HG02610 (cell line): ENCODE measurements around the gene ZNF160.

ENCODE experiments used
- ATAC-seq: cut with Tn5 transposase; IDR thresholded peaks from one replicate; pipeline ENCODE4 v1.9.1; 2021; ENCODE audit warnings: mild to moderate bottlenecking, moderate library complexity; ENCODE audit not compliant: unreplicated experiment

Gene ZNF160

DNA sequence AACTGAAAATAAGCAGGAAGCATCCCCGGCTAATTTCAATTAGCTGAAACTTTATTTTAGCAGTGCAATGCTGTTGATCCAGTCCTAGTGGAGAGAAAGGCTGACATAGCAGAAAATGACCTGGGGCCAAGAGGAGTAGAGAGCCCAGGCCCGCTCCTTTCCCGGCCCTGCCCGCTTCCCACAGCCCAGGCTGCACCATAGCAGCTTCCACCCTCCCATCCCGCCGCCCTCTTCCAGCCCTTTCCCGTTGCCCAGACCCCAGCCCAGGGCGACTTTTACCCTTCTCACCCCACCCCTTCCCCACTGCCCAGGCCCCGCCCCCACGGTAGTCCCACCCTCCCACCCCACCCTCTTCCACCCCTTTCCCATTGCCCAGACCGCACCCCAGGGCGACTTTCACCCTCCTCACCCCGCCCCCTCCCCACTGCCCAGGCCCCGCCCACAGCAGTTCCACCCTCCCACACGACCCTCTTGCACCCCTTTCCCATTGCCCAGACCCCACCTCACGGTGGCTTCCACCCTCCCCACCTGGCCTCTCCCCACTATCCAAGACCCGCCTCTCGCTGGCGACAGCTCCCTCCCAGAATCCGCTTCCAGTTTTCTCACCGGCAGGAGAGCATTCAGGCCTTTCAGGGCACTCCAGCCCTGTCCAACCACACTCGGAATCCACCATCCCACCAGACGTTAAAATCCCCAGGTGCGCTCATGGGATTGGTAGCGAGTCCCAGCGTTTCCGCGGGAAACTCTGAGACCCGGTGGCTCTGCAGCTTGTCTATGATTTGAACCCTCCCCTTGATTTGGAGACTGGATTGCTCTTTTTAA is 8.3 kb downstream of the ZNF160 start:
- no peak for ATAC-seq

DNA sequence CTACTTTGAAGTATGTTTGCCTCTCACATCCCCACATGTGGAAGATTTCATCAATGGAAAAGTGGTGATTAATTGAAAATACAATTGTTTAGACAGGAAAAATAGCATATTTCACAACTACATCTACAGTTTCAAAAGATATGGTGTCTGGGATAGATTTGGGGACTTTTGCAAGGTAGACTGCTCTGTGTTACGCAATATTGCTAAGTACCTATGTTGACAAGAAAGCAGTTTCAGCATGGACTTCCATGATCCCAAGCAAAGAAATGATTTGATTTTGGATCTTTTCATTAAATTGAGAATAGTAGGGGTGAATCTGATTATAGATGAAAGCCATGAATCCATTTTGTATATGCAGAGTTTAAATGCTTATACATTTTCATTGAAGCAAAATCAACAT is 10.5 kb downstream of the ZNF160 start:
- ATAC-seq: no peak

DNA sequence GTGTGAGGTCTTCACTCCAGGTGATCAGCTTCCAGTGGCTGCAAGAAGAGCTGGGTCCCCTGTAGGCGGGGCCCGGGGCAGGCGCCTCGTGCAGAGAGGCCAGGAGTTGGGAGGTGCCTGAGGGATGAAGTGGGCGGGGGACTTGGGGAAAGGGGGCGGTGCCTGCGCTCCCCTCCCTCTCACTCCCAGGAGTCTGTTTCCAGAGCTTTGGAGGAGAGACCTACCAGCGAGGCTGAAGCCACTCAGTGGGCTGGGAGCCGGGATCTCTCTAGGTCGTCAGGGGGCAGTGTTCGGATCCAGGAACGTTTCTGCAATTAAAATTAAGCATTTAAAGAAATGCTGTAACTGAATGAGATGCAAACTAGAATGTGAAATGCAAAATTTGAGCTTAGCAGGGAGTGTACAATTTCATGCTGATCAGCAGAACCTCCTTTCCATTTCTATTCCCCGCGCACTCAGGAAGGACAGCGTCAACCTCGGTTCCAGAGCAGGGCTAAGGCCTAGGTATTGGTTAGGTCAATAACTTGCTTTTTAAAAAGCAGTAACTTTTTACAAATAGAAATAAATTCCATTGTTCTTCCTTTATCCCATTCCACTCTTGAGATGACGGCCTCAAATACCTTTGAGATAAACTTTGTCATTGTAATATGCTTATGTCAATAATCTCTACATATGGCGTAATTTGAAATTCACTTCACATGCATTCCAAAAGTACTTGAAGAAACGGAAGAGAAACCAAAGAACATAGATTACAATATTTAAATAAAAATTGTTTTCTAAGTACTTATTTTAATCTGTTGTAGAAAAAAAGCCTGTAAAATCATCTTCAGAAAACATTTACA is 11.6 kb downstream of the ZNF160 start:
- ATAC-seq: no peak

DNA sequence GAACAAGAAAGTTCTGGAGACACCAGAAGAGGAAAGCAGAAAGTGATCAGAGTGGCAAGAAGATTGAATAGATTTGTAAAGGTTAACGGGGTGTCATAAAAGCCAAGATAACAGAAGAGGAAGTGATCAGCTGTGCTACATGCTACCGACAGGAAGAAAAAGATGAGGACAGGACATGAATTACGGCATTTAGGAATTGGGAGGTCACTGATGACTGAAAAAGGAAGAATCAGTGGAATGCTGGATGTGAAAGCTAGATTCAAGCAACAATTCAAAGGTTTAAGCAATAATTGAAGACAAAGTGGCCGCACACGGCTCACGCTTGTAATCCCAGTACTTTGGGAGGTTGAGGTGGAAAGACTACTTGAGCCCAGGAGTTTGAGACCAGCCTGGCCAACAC is 15.1 kb downstream of the ZNF160 start:
- ATAC-seq: no peak

DNA sequence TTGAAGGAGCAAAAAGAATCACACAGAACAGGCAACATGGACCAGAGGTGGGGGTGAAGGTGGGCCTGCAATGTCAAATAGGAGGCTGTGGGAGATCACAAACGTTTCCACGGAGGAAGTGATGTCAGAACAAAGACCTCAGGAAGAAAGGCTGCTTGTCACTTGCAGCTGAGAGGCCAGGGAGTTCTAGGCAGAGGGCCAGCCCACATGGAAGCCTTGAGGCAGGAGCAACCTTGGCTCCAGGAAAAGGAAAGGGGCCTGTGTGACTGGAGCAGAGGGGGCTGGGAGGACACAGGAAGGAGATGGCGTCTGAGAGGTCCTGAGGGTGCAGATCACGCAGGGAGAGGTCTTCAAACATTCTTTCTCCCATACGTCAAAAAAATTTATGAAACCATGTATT is 16.3 kb downstream of the ZNF160 start:
- ATAC-seq: no peak

DNA sequence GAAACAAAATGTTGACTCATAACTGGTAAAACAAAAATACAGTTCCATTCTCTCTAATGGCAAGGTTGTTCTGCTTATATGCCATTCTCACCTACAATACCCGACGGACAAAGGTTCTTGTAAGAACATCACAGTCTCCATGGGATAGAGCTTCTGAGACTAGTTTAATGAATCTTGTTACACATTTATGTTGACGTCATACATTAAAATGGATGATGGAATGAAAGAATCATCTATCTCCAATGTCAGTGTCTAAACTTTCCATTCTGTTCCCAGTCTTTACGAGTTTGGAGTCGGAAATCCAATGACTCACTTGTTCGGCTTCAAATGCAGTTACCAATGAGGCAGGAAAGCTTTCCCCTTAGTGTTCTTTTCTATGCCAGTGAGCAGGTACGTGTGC is 17.7 kb downstream of the ZNF160 start:
- ATAC-seq: no peak

DNA sequence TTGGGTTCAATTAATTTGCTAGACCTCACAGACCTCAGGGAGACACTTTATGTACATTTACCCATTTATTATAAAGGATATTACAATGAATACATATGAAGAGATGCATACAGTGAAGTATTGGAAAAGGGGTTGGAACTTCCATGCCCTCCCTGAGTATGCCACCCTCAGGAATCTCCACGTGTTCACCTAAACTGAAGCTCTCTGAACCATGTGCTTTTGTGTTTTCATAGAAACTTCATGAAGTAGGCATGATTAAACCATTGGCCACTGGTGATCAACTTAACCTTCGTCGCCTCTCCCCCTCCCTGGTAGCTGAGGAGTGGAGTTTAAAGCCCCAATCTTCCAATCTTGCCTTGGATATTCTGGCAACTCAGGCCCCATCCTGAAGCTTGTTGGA is 20.3 kb downstream of the ZNF160 start:
- no peak for ATAC-seq

DNA sequence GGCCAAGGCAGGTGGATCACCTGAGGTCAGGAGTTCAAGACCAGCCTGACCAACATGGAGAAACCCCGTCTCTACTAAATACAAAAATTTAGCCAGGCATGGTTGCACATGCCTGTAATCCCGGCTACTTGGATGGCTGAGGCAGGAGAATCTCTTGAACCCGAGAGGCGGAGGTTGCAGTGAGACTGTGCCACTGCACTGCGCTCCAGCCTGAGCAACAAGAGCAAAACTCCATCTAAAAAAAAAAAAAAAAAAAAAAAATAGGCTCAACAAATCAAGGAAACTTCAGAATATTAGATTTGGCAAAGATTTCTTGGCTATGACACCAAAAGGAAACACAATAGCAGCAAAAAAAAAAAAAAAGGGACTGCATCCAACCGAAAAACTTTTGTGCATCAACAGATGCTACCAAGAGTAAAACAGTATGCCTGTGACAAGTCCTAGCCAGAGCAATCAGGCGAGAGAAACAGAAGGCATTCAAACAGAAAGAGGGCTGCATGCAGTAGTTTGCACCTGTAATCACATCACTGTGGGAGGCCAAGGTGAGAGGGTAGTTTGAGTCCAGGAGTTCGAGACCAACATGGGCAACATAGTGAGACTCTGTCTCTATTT is 23.8 kb downstream of the ZNF160 start:
- no peak for ATAC-seq

DNA sequence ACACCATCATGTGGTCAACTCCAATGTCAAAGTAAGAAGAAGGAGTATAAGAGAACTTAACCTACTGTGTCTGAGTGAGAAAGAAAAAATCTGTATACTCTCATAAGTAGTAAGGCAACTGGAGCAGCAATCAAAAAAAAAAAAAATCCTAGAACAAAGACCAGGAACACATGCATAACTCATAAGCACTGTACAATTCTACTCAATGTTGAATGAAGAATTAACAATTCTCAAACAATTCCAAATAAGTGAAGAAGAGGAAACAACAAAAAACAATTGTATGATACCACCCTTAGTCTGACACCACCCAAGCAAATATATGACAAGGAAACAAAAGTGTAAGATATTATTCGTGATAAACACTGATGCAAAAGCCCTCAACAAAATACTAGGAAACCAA is 24.6 kb downstream of the ZNF160 start:
- ATAC-seq: no peak

DNA sequence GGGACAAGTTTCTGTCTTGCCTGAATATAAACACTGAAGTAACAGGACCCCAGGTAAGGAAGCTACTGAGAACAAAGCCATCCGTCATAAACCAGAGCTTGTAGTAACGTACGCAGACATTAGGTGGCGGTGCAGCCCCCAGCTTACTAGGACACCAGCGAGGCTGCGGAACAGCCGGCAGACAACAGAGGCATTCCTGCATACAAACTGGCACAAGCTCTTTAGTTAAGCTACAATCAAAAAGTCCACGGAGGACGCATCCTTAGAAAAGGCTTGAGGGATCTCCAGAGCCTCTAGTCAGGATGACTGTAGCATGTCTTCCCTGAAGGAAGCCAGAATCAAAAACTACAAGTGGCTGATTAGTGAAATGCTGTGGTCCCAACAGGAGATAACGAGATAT is 26.2 kb downstream of the ZNF160 start:
- ATAC-seq: no peak

DNA sequence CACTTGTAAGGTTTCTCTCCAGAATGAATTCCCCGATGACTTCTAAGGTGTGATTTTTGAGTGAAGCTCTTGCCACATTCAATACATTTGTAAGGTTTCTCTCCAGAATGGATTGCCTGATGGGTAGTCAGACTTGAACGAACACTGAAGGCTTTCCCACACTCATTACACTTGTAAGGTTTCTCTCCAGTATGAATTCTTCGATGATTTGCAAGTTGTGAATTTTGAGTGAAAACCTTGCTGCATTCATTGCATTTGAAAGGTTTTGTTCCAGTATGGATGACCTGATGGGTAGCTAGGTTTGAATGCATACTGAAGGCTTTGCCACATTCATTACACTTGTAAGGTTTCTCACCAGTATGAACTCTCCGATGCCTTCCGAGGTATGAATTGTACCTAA is 34.4 kb downstream of the ZNF160 start:
- ATAC-seq: no peak

DNA sequence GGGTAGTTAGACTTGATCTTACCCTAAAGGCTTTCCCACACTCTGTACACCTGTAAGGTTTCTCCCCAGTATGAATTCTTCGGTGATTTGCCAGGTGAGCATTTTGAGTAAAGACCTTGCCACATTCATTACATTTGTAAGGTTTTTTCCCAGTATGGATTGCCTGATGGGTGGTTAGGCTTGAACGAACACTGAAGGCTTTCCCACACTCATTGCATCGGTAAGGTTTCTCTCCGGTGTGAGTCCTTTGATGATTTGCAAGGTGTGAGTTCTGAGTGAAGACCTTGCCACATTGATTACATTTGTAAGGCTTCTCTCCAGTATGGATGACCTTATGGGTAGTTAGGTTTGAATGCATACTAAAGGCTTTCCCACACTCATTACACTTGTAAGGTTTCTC is 35.0 kb downstream of the ZNF160 start:
- no peak for ATAC-seq

DNA sequence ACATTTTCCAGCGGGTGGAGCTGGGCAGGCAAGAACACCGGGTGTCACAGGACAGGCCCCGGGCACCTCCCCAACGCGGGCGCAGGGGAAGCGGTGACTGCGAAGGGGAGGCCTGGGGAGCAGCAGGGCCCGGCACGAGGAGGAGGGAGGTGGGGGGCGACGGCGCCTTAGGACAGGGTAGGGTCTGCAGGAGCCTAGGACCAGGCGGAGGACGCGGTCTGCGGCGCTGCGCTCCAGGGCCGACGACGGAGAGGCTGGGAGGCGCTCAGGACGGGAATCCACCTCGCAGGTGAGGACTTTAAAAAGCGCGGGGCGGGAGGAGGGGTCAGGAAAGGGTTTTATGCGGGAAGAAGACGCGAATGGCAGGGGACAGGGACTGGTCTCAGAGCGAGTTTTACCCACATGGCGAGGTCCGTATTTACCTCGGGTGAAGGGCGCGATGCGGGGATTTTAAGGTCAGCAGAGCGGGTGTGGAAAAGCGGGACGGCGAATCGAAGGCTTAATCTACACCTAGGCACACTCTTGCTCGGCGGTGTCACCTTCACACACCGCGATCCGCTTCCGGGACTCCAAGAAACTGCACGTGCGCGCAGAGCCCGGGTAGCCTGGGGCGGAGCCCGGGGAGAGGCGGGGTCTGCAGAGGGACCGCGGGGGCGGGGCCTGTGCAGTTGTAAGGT is 45.2 kb downstream of the ZNF160 start:
- no peak for ATAC-seq

DNA sequence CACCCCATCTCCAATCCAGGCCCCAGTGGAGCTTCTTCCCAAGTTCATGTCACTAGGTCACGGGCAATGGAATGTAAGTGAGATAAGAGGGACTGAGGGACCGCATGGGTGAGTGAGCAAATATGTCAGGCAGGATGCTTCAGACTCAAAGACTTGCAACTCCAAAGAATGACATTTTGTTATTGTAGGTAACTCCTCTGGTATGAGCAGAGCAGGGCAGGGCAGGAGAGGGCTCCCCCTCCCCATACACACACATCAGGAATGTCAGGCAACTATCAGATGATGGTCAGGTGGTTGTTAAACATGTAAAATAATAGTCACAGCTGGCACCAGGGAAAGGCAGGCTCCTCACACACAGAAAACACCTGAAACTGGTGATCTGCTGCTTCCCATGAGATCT is 48.1 kb downstream of the ZNF160 start:
- no peak for ATAC-seq

DNA sequence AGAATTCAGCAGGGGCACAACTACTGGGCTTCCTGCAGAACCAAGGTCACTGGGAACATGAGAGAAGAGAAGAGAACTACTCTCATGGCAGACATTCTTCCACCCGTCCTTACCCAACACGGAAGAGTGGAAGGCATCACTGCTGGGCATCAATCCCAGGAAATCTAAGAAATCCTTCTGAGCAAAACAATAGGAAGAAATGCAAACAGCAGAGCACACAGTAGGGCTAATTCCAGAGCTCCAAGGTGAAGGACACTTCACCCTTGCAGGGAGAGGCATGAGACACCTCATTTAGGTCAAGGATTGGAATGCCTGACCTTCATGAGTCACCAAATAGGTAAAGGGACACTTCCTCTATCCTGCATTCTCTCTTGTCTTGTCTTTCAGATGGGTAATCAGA is 55.8 kb downstream of the ZNF160 start:
- ATAC-seq: no peak

DNA sequence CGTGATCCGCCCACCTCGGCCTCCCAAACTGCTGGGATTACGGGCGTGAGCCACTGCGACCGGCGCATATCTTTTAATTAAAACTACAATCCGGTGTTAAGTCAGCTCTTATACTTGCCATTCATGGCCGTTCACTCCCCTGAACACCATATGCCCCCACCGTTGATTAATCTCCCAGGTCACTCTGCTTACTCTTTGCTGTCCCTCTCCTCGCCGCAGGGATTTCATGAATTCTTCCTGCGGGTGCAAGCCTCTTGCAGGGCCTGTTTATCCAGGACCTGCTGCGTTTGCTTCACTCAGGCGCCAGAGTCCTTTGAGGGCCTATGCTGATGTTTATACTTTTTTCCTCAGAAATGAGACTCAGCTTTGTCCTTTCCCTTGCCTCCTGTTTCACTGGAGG is 57.7 kb downstream of the ZNF160 start:
- no peak for ATAC-seq

DNA sequence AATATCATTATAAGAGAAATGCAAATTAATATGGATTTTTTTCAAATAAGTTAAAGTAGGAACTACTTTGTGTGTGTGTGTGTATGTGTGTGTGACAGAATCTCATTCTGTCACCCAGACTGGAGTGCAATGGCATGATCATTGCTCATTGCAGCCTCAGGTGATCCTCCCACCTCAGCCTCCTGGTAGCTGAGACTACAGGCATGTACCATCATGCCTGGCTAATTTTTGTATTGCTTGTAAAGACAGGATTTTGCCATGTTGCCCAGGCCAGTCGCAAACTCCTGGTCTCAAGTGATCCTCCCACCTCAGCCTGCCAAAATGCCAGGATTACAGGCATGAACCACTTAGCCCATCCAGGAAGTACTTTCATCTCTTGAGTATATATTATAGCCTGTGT is 61.9 kb downstream of the ZNF160 start:
- no peak for ATAC-seq

DNA sequence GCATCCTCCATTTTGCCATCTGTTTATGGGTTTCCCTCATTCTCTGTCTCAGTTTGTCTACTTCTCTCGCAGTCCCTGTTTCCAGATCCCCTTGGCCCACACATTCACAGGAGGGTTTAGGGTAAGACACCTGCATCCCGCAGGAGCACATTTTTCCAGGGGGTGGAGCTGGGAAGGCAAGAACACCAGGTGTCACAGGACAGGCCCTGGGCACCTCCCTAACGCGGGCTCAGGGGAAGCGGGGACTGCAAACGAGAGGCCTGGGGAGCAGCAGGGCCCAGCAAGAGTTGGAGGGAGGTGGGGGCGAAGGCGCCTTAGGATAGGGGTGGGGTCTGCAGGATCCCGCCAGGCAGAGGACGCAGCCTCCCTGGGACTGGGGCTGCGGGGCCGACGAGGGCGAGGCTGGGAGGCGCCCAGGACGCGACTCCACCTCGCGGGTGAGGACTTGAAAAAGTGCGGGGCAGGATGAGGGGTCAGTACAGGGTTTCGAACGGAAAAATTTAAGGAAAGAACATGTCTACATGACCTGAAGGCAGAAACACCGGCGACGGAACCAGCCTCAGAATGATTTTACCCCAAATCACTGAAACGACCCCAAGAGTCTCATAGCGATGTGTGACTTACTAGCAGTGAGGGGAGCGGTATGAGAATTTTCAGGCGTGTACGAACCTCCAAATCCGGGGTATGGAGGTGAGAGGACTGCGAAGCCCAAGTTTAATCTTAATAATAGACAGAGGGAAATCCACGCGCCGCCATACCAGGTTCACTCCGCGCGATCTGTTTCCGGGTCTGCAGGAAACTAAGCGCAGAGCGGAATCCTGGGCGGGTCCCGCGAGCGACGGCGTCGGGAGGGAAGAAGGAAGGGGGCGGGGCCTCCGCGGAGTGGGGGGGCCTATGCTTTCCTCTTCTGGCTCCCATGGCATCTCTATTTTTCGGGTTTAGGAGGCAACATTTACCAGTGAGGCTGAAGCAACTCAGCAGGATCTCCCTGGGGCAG is 65.8 kb downstream of the ZNF160 start:
- ATAC-seq: no peak

DNA sequence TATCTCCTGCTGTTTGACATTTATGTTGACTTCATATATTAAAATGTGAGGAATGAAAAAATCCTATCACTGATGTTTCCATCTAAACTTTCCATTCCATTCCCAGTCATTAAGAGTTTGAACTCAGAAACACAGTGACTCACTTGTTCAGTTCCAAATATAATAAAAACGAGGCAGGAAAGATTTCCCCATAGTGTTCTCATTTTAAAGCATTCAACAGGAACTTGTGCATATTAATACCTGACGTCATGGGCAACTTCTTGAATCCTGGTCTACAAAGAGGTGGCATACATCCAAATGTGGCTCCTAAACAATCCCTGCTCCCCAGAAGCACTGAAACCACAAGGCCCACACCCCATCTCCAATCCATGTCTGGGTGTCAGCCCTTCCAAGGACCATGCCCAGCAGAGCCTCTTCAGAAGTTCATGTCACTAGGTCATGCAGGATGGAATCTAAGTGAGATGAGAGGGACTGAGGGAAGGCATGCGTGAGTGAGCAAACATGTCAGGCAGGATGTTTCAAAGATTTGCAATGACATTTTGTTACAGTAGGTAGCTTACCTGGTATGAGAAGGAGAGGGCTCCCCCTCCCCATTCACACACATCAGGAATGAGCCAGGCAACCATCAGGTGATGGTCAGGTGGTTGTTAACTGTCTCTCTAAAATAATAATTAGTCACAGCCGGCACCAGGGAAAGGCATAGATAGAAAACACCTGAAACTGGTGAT is 68.1 kb downstream of the ZNF160 start:
- ATAC-seq: no peak
